SK-N-SH treated with all-trans-retinoic acid at 6 μM for 48 hours (cell line): Measurements from ENCODE around the gene NME3.

Experiments used
- ATAC-seq: fragments of 200-7000 bp; cut with Tn5 transposase; 3 replicates; pipeline ENCODE4 v1.9.1; 2020; ENCODE audit warnings: mild to moderate bottlenecking, moderate library complexity
- ARNTL ChIP-seq: fragments of 450-650 bp; formaldehyde crosslinking; IDR thresholded peaks from 2 replicates; pipeline ENCODE4 v1.5.0; 2020; ENCODE audit warnings: low read depth, mild to moderate bottlenecking, moderate library complexity, borderline replicate concordance
- BACH2 ChIP-seq: fragments of 250-450 bp; sonication (Bioruptor Pico); IDR thresholded peaks from 2 replicates; pipeline ENCODE4 v1.9.0; 2021; ENCODE audit warnings: mild to moderate bottlenecking, borderline replicate concordance
- CSDC2 ChIP-seq: fragments of 250-450 bp; sonication (Bioruptor Pico); IDR thresholded peaks from 2 replicates; pipeline ENCODE4 v1.5.0; 2020; ENCODE audit warnings: mild to moderate bottlenecking, moderate library complexity
- CSRNP3 ChIP-seq: fragments of 250-450 bp; sonication (Bioruptor Pico); IDR thresholded peaks from 2 replicates; pipeline ENCODE4 v1.5.1; 2021; ENCODE audit warnings: mild to moderate bottlenecking, moderate library complexity
- GLIS3 ChIP-seq: fragments of 250-450 bp; sonication (Bioruptor Pico); IDR thresholded peaks from 2 replicates; pipeline ENCODE4 v1.5.0; 2020; ENCODE audit warnings: mild to moderate bottlenecking, moderate library complexity
- OSR1 ChIP-seq: fragments of 250-450 bp; sonication (Bioruptor Pico); IDR thresholded peaks from 2 replicates; pipeline ENCODE4 v1.8.0; 2022; ENCODE audit warnings: moderate library complexity, mild to moderate bottlenecking, inconsistent platforms
- RARB ChIP-seq: fragments of 250-450 bp; sonication (Bioruptor Pico); IDR thresholded peaks from 2 replicates; pipeline ENCODE4 v1.8.0; 2021; ENCODE audit warnings: mild to moderate bottlenecking, moderate library complexity
- SNAI2 ChIP-seq: fragments of 250-450 bp; sonication (Bioruptor Pico); IDR thresholded peaks from 2 replicates; pipeline ENCODE4 v1.5.0; 2020; ENCODE audit warnings: mild to moderate bottlenecking, moderate library complexity
- TCF4 ChIP-seq: fragments of 250-450 bp; sonication (Bioruptor Pico); IDR thresholded peaks from 2 replicates; pipeline ENCODE4 v1.8.0; 2021; ENCODE audit warnings: mild to moderate bottlenecking, moderate library complexity, borderline replicate concordance
- TOX ChIP-seq: fragments of 250-450 bp; sonication (Bioruptor Pico); IDR thresholded peaks from 2 replicates; pipeline ENCODE4 v1.8.0; 2021; ENCODE audit warnings: mild to moderate bottlenecking, moderate library complexity, borderline replicate concordance
- TSHZ2 ChIP-seq: fragments of 250-450 bp; sonication (Bioruptor Pico); IDR thresholded peaks from 2 replicates; pipeline ENCODE4 v1.5.0; 2020; ENCODE audit warnings: mild to moderate bottlenecking, moderate library complexity
- ZC3H10 ChIP-seq: fragments of 250-450 bp; sonication (Bioruptor Pico); IDR thresholded peaks from 2 replicates; pipeline ENCODE4 v1.5.1; 2021; ENCODE audit warnings: mild to moderate bottlenecking, moderate library complexity
- ZFP3 ChIP-seq: fragments of 250-450 bp; sonication (Bioruptor Pico); IDR thresholded peaks from 2 replicates; pipeline ENCODE4 v1.5.0; 2020; ENCODE audit warnings: mild to moderate bottlenecking, moderate library complexity
- ZFP30 ChIP-seq: fragments of 450-650 bp; formaldehyde crosslinking; IDR thresholded peaks from 2 replicates; pipeline ENCODE4 v1.5.0; 2022; ENCODE audit warnings: mild to moderate bottlenecking, moderate library complexity
- ZNF8 ChIP-seq: fragments of 450-650 bp; formaldehyde crosslinking; IDR thresholded peaks from 2 replicates; pipeline ENCODE4 v1.5.0; 2020; ENCODE audit warnings: mild to moderate bottlenecking, moderate library complexity
- TF ChIP-seq, protein P1 (sequence below): fragments of 250-450 bp; sonication (Bioruptor Pico); IDR thresholded peaks from 2 replicates; pipeline ENCODE4 v1.8.0; 2021; ENCODE audit warnings: low read depth, mild to moderate bottlenecking, moderate library complexity, borderline replicate concordance
- TF ChIP-seq, protein P2 (sequence below): fragments of 250-450 bp; sonication (Bioruptor Pico); IDR thresholded peaks from 2 replicates; pipeline ENCODE4 v1.8.0; 2020; ENCODE audit warnings: mild to moderate bottlenecking, moderate library complexity, borderline replicate concordance
- TF ChIP-seq, protein P3 (sequence below): fragments of 250-450 bp; sonication (Bioruptor Pico); IDR thresholded peaks from 2 replicates; pipeline ENCODE4 v1.5.1; 2020; ENCODE audit warnings: low read depth, mild to moderate bottlenecking, moderate library complexity

Gene NME3

DNA sequence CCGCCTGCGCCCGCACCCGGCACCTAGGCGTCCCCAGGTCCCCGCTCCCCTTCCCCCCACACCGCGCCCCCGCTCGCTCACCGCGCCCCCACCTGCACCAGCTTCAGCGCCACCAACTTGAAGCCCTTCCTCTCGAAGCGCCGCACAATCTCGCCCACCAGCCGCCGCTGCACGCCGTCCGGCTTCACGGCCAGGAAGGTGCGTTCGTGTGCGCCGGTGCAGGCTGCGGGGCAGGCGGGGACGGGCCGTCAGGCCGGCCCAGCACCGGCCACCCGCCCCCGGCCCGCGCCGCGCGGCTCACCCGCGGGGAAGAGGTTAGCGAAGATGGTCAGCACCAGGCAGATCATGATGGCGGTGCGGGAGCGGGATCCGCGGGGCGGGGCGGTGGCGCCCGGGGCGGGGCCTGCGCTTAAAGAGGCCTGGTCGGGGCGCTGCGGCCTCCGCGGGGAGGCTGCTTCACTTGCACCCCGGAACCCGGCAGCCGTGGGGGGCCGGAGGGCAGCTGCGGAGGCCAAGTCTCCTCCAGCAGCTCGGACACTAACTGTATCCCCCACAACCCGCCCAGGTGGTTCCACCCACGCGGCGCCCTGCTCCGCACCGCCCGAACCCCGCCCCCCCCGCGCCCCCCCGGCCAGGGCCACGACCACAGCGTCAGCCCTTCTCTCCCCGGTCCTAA, at the start of gene NME3:
Gene NME3, minus strand, starts transcription at position 356 of the 676 bp plus-strand sequence. Its CDS starts 9 bp downstream, at position 347.
- TF ChIP-seq ZNF8 (CRISPR knock-in tag): no peak
- TF ChIP-seq TCF4 (CRISPR knock-in tag): no peak
- no peak for TF ChIP-seq TSHZ2
- no peak for TF ChIP-seq CSRNP3
- ATAC-seq: peak; percentile 53

DNA sequence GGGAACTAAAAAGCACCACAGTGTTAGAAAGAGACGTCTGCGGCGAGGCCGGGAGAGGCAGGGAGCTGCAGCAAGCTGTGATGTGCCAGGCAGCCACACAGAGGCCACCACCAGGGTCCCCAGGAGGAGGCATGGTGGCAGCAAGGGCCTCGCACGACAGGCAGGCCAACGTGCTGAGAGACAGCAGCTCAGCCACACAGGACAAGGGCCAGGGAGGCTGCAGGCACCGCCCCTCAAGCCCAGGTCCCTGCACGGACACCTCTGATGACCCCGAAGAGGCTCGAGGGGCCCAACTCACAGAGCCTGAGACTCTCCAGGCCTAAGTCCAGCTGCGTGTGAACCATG, 49.6 kb upstream of the NME3 start:
- TF ChIP-seq ARNTL (no peak), ZFP3 (CRISPR knock-in tag) (no peak), CSDC2 (no peak), RARB (no peak), OSR1 (CRISPR knock-in tag) (no peak)
- TF ChIP-seq, protein P1, sequence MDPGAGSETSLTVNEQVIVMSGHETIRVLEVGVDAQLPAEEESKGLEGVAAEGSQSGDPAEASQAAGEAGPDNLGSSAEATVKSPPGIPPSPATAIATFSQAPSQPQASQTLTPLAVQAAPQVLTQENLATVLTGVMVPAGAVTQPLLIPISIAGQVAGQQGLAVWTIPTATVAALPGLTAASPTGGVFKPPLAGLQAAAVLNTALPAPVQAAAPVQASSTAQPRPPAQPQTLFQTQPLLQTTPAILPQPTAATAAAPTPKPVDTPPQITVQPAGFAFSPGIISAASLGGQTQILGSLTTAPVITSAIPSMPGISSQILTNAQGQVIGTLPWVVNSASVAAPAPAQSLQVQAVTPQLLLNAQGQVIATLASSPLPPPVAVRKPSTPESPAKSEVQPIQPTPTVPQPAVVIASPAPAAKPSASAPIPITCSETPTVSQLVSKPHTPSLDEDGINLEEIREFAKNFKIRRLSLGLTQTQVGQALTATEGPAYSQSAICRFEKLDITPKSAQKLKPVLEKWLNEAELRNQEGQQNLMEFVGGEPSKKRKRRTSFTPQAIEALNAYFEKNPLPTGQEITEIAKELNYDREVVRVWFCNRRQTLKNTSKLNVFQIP (CRISPR knock-in tag): no peak
- no peak for ATAC-seq

DNA sequence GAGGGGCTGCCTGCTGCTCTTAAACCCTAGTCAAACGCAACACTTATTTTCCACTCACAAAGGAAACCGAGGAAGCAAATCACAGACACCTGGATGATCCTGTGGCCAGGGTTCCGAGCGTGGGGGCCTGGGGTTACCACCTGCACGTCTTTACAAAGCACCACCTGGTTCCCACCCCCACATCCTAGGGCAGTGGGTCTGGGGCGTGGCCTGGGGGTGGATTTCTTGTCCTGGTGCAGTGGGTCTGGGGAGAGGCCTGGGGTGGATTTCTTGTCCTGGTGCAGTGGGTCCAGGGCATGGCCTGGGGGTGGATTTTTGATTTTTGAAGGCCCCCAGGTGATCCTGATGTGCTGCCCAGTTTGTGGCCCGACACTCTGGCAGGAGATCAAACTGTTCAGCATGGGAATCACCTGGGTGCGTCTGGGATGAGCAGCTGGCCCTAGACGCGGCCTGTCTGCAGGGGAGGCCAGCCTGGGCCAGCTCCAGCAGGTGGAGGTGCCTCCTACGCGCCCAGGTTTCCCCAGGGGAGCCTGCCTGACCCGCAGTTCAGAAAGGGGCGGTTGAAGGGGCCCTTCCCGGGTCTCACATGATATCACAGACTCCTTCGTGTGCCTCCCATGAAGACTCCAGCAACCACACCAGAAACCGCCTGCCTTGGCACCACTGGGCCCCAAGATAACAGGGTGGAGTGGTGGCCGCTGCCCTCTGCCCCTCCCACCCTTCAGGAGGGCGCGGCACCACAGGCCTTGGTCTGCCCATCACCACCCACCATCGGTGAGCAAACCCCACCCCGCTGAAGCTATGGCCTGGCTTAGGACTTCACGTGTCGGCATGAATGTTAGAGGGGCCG, 49.0 kb upstream of the NME3 start:
- ATAC-seq: no peak

More for the DNA sequence above, 49.0 kb upstream of the NME3 start:
- no peak for TF ChIP-seq ZC3H10
- TF ChIP-seq, protein P1 (CRISPR knock-in tag): no peak
- no peak for TF ChIP-seq TSHZ2
- no peak for TF ChIP-seq BACH2
- no peak for TF ChIP-seq ZFP3 (CRISPR knock-in tag)
- TF ChIP-seq, protein P2, sequence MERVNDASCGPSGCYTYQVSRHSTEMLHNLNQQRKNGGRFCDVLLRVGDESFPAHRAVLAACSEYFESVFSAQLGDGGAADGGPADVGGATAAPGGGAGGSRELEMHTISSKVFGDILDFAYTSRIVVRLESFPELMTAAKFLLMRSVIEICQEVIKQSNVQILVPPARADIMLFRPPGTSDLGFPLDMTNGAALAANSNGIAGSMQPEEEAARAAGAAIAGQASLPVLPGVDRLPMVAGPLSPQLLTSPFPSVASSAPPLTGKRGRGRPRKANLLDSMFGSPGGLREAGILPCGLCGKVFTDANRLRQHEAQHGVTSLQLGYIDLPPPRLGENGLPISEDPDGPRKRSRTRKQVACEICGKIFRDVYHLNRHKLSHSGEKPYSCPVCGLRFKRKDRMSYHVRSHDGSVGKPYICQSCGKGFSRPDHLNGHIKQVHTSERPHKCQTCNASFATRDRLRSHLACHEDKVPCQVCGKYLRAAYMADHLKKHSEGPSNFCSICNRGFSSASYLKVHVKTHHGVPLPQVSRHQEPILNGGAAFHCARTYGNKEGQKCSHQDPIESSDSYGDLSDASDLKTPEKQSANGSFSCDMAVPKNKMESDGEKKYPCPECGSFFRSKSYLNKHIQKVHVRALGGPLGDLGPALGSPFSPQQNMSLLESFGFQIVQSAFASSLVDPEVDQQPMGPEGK: no peak
- TF ChIP-seq CSDC2: no peak
- TF ChIP-seq ZFP30 (CRISPR knock-in tag): no peak
- TF ChIP-seq SNAI2 (CRISPR knock-in tag): no peak
- TF ChIP-seq RARB: no peak
- no peak for TF ChIP-seq GLIS3 (CRISPR knock-in tag)
- TF ChIP-seq TOX: no peak
- TF ChIP-seq, protein P3, sequence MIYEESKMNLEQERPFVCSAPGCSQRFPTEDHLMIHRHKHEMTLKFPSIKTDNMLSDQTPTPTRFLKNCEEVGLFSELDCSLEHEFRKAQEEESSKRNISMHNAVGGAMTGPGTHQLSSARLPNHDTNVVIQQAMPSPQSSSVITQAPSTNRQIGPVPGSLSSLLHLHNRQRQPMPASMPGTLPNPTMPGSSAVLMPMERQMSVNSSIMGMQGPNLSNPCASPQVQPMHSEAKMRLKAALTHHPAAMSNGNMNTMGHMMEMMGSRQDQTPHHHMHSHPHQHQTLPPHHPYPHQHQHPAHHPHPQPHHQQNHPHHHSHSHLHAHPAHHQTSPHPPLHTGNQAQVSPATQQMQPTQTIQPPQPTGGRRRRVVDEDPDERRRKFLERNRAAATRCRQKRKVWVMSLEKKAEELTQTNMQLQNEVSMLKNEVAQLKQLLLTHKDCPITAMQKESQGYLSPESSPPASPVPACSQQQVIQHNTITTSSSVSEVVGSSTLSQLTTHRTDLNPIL (CRISPR knock-in tag): no peak
- TF ChIP-seq, all 23 proteins: peak for 0
